GM21619 (cell line): Measurements from ENCODE around the gene CSF3R.

Experiments used
- ATAC-seq: cut with Tn5 transposase; IDR thresholded peaks from one replicate; pipeline ENCODE4 v1.9.1; 2021; ENCODE audit not compliant: unreplicated experiment

CSF3R gene

GRCh38 chr1:36421649-36422048 is 61.1 kb downstream of the CSF3R start:
- ATAC-seq, result no peak

GRCh38 chr1:36420836-36421317 is 61.8 kb downstream of the CSF3R start:
- ATAC-seq, result no peak

GRCh38 chr1:36420409-36420808 is 62.3 kb downstream of the CSF3R start:
- no peak for ATAC-seq

DNA sequence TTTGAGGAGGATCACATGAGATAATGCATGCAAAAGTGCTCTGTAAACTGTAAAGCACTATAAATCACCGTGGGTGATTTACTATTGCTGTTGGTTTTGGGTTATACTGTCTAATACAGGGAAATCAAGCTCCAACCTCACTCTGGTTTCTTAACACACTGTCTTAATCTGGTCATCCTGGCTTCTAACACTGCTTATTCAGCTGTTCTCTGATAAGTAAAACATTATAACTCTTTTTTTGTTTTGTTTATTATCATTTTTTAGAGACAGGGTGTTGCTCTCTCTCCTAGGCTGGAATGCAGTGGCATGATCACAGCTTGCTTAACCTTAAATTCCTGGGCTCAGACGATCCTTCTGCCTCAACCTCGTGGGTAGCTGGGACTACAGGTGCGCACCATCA is 63.1 kb downstream of the CSF3R start:
- no peak for ATAC-seq

GRCh38 chr1:36419140-36419539 is 63.6 kb downstream of the CSF3R start:
- no peak for ATAC-seq

GRCh38 chr1:36417931-36418330 is 64.8 kb downstream of the CSF3R start:
- no peak for ATAC-seq
